PFSK-1 (cell line): ENCODE data around the gene TM2D3.

Source experiments
- POLR2AphosphoS5 ChIP-seq: IDR thresholded peaks from 2 replicates; pipeline ENCODE4 v1.6.1; 2012; ENCODE audit warnings: low read depth, mild to moderate bottlenecking, control low read depth, low read length, moderate library complexity
- SIN3A ChIP-seq: IDR thresholded peaks from 2 replicates; pipeline ENCODE4 v1.6.1; 2012; ENCODE audit warnings: mild to moderate bottlenecking, low read length, moderate library complexity, borderline replicate concordance; ENCODE audit not compliant: insufficient read depth
- TAF1 ChIP-seq: IDR thresholded peaks from 2 replicates; pipeline ENCODE4 v1.6.1; 2012; ENCODE audit warnings: low read length, control low read depth, borderline replicate concordance; ENCODE audit not compliant: insufficient read depth
- TF ChIP-seq, protein P1 (sequence below), 2 experiments: IDR thresholded peaks; 2 replicates each; pipeline versions ENCODE4 v1.6.1 to v1.8.0; 2011 to 2012; ENCODE audit warnings: low read depth in 2 of 2, low read length in 2 of 2, control low read depth in 1 of 2, inconsistent platforms in 1 of 2, mild to moderate bottlenecking in 1 of 2, moderate library complexity in 1 of 2; ENCODE audit not compliant: insufficient read depth in 1 of 2

GRCh38 chr15:101604124-101604874, 47.9 kb downstream of the TM2D3 start:
- TF ChIP-seq POLR2AphosphoS5 = no peak
- no peak for TF ChIP-seq TAF1
- no peak for TF ChIP-seq SIN3A
- TF ChIP-seq, protein P1, sequence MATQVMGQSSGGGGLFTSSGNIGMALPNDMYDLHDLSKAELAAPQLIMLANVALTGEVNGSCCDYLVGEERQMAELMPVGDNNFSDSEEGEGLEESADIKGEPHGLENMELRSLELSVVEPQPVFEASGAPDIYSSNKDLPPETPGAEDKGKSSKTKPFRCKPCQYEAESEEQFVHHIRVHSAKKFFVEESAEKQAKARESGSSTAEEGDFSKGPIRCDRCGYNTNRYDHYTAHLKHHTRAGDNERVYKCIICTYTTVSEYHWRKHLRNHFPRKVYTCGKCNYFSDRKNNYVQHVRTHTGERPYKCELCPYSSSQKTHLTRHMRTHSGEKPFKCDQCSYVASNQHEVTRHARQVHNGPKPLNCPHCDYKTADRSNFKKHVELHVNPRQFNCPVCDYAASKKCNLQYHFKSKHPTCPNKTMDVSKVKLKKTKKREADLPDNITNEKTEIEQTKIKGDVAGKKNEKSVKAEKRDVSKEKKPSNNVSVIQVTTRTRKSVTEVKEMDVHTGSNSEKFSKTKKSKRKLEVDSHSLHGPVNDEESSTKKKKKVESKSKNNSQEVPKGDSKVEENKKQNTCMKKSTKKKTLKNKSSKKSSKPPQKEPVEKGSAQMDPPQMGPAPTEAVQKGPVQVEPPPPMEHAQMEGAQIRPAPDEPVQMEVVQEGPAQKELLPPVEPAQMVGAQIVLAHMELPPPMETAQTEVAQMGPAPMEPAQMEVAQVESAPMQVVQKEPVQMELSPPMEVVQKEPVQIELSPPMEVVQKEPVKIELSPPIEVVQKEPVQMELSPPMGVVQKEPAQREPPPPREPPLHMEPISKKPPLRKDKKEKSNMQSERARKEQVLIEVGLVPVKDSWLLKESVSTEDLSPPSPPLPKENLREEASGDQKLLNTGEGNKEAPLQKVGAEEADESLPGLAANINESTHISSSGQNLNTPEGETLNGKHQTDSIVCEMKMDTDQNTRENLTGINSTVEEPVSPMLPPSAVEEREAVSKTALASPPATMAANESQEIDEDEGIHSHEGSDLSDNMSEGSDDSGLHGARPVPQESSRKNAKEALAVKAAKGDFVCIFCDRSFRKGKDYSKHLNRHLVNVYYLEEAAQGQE (IDR thresholded peaks at IDR 0.05; ENCODE audit: insufficient read depth in 1 of 2, low read depth in 2 of 2, low read length in 2 of 2) = no peak
